ENCODE data around the gene LMO7.
"Not testable (repeated sequence)": the region's sequence is repeated elsewhere in the genome, so short reads cannot be mapped to it uniquely, and the experiment has no call there.

The LMO7 gene

GRCh38 chr13:75771818-75772217, 135.7 kb downstream of the LMO7 start:
- DNase-seq (ENCODE audit: low read depth, low spot score) = no peak

- no peak for DNase-seq (ENCODE audit: low read depth, low spot score)
Measured at GRCh38 chr13:75774176-75774575, 138.0 kb downstream of the LMO7 start.

GRCh38 chr13:75776550-75776949, 140.4 kb downstream of the LMO7 start:
- no peak for DNase-seq (ENCODE audit: low read depth, low spot score)

GRCh38 chr13:75779393-75779792, 143.3 kb downstream of the LMO7 start:
- no peak for DNase-seq (ENCODE audit: low read depth, low spot score)

- not testable (repeated sequence) for DNase-seq (ENCODE audit: low read depth, low spot score)
Measured at GRCh38 chr13:75780103-75780502, 144.0 kb downstream of the LMO7 start.

- DNase-seq (ENCODE audit: low read depth, low spot score) = no peak
Measured at GRCh38 chr13:75782985-75783384, 146.9 kb downstream of the LMO7 start.

GRCh38 chr13:75784003-75784402, 147.9 kb downstream of the LMO7 start:
- DNase-seq (ENCODE audit: low read depth, low spot score) = no peak

- no peak for DNase-seq (ENCODE audit: low read depth, low spot score)
Measured at GRCh38 chr13:75785130-75785529, 149.0 kb downstream of the LMO7 start.

- no peak for DNase-seq (ENCODE audit: low read depth, low spot score)
Measured at GRCh38 chr13:75787249-75787928, 151.3 kb downstream of the LMO7 start.

GRCh38 chr13:75788481-75788981, 152.4 kb downstream of the LMO7 start:
- DNase-seq (ENCODE audit: low read depth, low spot score) = no peak

- DNase-seq (ENCODE audit: low read depth, low spot score) = no peak
Measured at GRCh38 chr13:75789451-75790197, 153.5 kb downstream of the LMO7 start.

GRCh38 chr13:75790198-75790970, 154.3 kb downstream of the LMO7 start:
- no peak for DNase-seq (ENCODE audit: low read depth, low spot score)

- no peak for DNase-seq (ENCODE audit: low read depth, low spot score)
Measured at GRCh38 chr13:75792526-75793187, 156.5 kb downstream of the LMO7 start.

- DNase-seq (ENCODE audit: low read depth, low spot score) = not testable (repeated sequence)
Measured at GRCh38 chr13:75793188-75793567, 157.0 kb downstream of the LMO7 start.

- no peak for DNase-seq (ENCODE audit: low read depth, low spot score)
Measured at GRCh38 chr13:75794663-75795062, 158.5 kb downstream of the LMO7 start.

- DNase-seq (ENCODE audit: low read depth, low spot score) = no peak
Measured at GRCh38 chr13:75795274-75795673, 159.1 kb downstream of the LMO7 start.

GRCh38 chr13:75796825-75797224, 160.7 kb downstream of the LMO7 start:
- DNase-seq (ENCODE audit: low read depth, low spot score) = no peak

GRCh38 chr13:75797239-75797638, 161.1 kb downstream of the LMO7 start:
- no peak for DNase-seq (ENCODE audit: low read depth, low spot score)

GRCh38 chr13:75797719-75798118, 161.6 kb downstream of the LMO7 start:
- no peak for DNase-seq (ENCODE audit: low read depth, low spot score)

GRCh38 chr13:75798353-75799255, 162.5 kb downstream of the LMO7 start:
- DNase-seq (ENCODE audit: low read depth, low spot score) = no peak

- DNase-seq (ENCODE audit: low read depth, low spot score) = no peak
Measured at GRCh38 chr13:75800545-75800944, 164.4 kb downstream of the LMO7 start.

Data from brain pericyte (primary cell).